LoVo (cell line): ENCODE data around the gene DENND2D.

Experiments used
- DNase-seq: peaks from one replicate; pipeline ENCODE4 v3.0.0-alpha.2; 2016; ENCODE audit warnings: low spot score

The DENND2D gene

GRCh38 chr1:111202707-111203623 is 2.5 kb upstream of the DENND2D start:
- DNase-seq: peak; percentile 29

- peak; percentile 64 for DNase-seq
Observed at GRCh38 chr1:111202366-111202706, 1.9 kb upstream of the DENND2D start.

GRCh38 chr1:111201275-111202090 is 1.0 kb upstream of the DENND2D start:
- DNase-seq: no peak

GRCh38 chr1:111200802-111201161 is 336 bp upstream of the DENND2D start:
- DNase-seq: no peak

- no peak for DNase-seq
Observed at GRCh38 chr1:111199329-111199728, 1.1 kb downstream of the DENND2D start.

GRCh38 chr1:111198836-111199235 is 1.6 kb downstream of the DENND2D start:
- no peak for DNase-seq

- no peak for DNase-seq
Observed at GRCh38 chr1:111197598-111198284, 2.7 kb downstream of the DENND2D start.

GRCh38 chr1:111196213-111196612 is 4.2 kb downstream of the DENND2D start:
- no peak for DNase-seq

GRCh38 chr1:111195002-111195684 is 5.3 kb downstream of the DENND2D start:
- no peak for DNase-seq

- DNase-seq: no peak
Observed at GRCh38 chr1:111193712-111194480, 6.5 kb downstream of the DENND2D start.

GRCh38 chr1:111192658-111193519 is 7.6 kb downstream of the DENND2D start:
- DNase-seq: no peak

- no peak for DNase-seq
Observed at GRCh38 chr1:111192074-111192473, 8.4 kb downstream of the DENND2D start.

- DNase-seq: no peak
Observed at GRCh38 chr1:111191496-111191895, 8.9 kb downstream of the DENND2D start.

GRCh38 chr1:111190931-111191451 is 9.5 kb downstream of the DENND2D start:
- no peak for DNase-seq

- no peak for DNase-seq
Observed at GRCh38 chr1:111184663-111185062, 15.8 kb downstream of the DENND2D start.

- no peak for DNase-seq
Observed at GRCh38 chr1:111183308-111184069, 17.0 kb downstream of the DENND2D start.

GRCh38 chr1:111182052-111182451 is 18.4 kb downstream of the DENND2D start:
- DNase-seq: no peak

GRCh38 chr1:111179968-111180533 is 20.4 kb downstream of the DENND2D start:
- DNase-seq: no peak

GRCh38 chr1:111176678-111177077 is 23.8 kb downstream of the DENND2D start:
- no peak for DNase-seq
